Transverse colon (tissue), 4 donors: ENCODE measurements around the gene COL23A1. TPM values are rescaled to one million over a fixed set of nuclear protein-coding genes. Genes with fewer than 3 reads are reported as not detected.

Experiments
- DNase-seq: peaks from one replicate; pipeline ENCODE4 v3.0.0-alpha.2; 2019
- H3K27ac ChIP-seq, 4 donors: fragments of 200-600 bp; sonication (generic); 2 replicates each; pipeline ENCODE4 v1.5.1; 2016 to 2018; ENCODE audit warnings: inconsistent platforms in 4 of 4
- H3K27me3 ChIP-seq: fragments of 200-600 bp; sonication (generic); 2 replicates; pipeline ENCODE4 v1.5.1; 2017; ENCODE audit warnings: inconsistent platforms
- H3K36me3 ChIP-seq, 4 donors: fragments of 200-600 bp; sonication (generic); 2 replicates each; pipeline ENCODE4 v1.5.1; 2017 to 2019; ENCODE audit warnings: inconsistent platforms in 4 of 4
- H3K4me1 ChIP-seq, 4 donors: fragments of 200-600 bp; sonication (generic); 2 replicates each; pipeline ENCODE4 v1.5.1; 2017 to 2020; ENCODE audit warnings: inconsistent platforms in 4 of 4
- H3K4me3 ChIP-seq, 4 donors: fragments of 200-600 bp; sonication (generic); 1 replicate in 1 of 4; 2 replicates in 3 of 4; pipeline versions ENCODE4 v1.5.1 to v1.6.1; 2017 to 2019; ENCODE audit warnings: inconsistent platforms in 4 of 4
- H3K9me3 ChIP-seq, 2 donors: fragments of 200-600 bp; sonication (generic); 2 replicates each; pipeline ENCODE4 v1.5.1; 2017 to 2019; ENCODE audit warnings: inconsistent platforms in 2 of 2
- CTCF ChIP-seq, 5 experiments: fragments of 200-600 bp in 3 of 5; fragments of 450-650 bp in 2 of 5; sonication (generic) in 3 of 5; IDR thresholded peaks; 1 replicate in 2 of 5; 2 replicates in 3 of 5; pipeline ENCODE4 v1.5.1; 2016 to 2017; ENCODE audit warnings: antibody characterized with exemption in 5 of 5, inconsistent platforms in 3 of 5, mild to moderate bottlenecking in 2 of 5, moderate library complexity in 1 of 5
- EP300 ChIP-seq: sonication (generic); formaldehyde crosslinking; IDR thresholded peaks from one replicate; pipeline ENCODE4 v1.6.1; 2017; ENCODE audit warnings: antibody characterized with exemption, low read depth
- POLR2A ChIP-seq: fragments of 450-650 bp; IDR thresholded peaks from one replicate; pipeline ENCODE4 v1.6.1; 2016; ENCODE audit warnings: antibody characterized with exemption, mild to moderate bottlenecking, moderate library complexity
- POLR2AphosphoS5 ChIP-seq, 3 donors: sonication (generic); formaldehyde crosslinking; IDR thresholded peaks; one replicate each; pipeline ENCODE4 v1.6.1; 2016; ENCODE audit warnings: antibody characterized with exemption in 3 of 3
- WGBS, 2 donors: methylation state at CpG; one replicate each; pipeline ENCODE4 v1.1.5; 2018; ENCODE audit warnings: low coverage in 1 of 2; 5-methylcytosine and 5-hydroxymethylcytosine counted together
- in situ Hi-C, 4 donors: fragments of 200-750 bp; cut with MboI; loops; one replicate each; pipeline versions ENCODE4 v1.15.0 to v1.15.1; 2017; ENCODE audit warnings: low sequenced_read_pairs in 3 of 4, low pct_ligation_motif_present in 1 of 4, low pct_unique_long_range_greater_than_20kb in 1 of 4
- intact Hi-C: fragments of 100-400 bp; cut with DNase I; formaldehyde crosslinking; loops from one replicate; pipeline ENCODE4 v1.15.1; 2023; ENCODE audit warnings: low total_unique reads
- total RNA-seq, 4 donors: library from RNA; depleted of rRNA; stranded (reverse); fragments of >200 nt; gene quantifications; one replicate each; pipeline ENCODE4 v1.1.0, GENCODE V29; 2016

The COL23A1 gene
- total RNA-seq, 4 donors from 2014 or later = 0.14 to 2.2 (median 1.4) TPM; not detected in 1

- in situ Hi-C loops (no loop called here), intact Hi-C loops (no loop called here)
- Histone ChIP-seq H3K4me1 (no peaks in the 10 kb centered on the region), H3K27ac (no peak overlapping the region), H3K36me3 (no peaks in the 10 kb centered on the region), H3K4me3 (no peak overlapping the region), H3K27me3 (no peaks in the 10 kb centered on the region), H3K9me3 (no peaks in the 10 kb centered on the region)
- TF ChIP-seq EP300 = no peak
- TF ChIP-seq CTCF (IDR thresholded peaks at IDR 0.05) = no peak
- no peak for TF ChIP-seq POLR2A
- no peak for TF ChIP-seq POLR2AphosphoS5 (IDR thresholded peaks at IDR 0.05)
- WGBS, 2 donors = 87% methylated on average over 26 of the region's 26 CpGs; no CpG with 5 or more reads in 1 of the 2 donors
- DNase-seq = no peak
Measured at GRCh38 chr5:178536541-178537466, 53.4 kb downstream of the COL23A1 start.

- Histone ChIP-seq H3K36me3 (no peaks in the 10 kb centered on the region), H3K27ac (no peak overlapping the region), H3K9me3 (no peaks in the 10 kb centered on the region), H3K4me3 (no peak overlapping the region), H3K4me1 (no peaks in the 10 kb centered on the region), H3K27me3 (no peaks in the 10 kb centered on the region)
- in situ Hi-C loops (no loop called here), intact Hi-C loops (no loop called here)
- no peak for DNase-seq
- TF ChIP-seq POLR2AphosphoS5 (IDR thresholded peaks at IDR 0.05) = no peak
- TF ChIP-seq CTCF (IDR thresholded peaks at IDR 0.05) = no peak
- TF ChIP-seq EP300 = no peak
- TF ChIP-seq POLR2A = no peak
- 70% methylated on average over 18 of the region's 20 CpGs; no CpG with 5 or more reads in 1 of the 2 donors for WGBS, 2 donors
Measured at GRCh38 chr5:178535299-178536175, 54.7 kb downstream of the COL23A1 start.

- TF ChIP-seq POLR2A = no peak
- no peak for TF ChIP-seq CTCF (IDR thresholded peaks at IDR 0.05)
- no peak for TF ChIP-seq EP300
- no peak for TF ChIP-seq POLR2AphosphoS5 (IDR thresholded peaks at IDR 0.05)
- no peaks in the 10 kb centered on the region for H3K9me3 ChIP-seq
- in situ Hi-C loops = no loop called here
- no peak for DNase-seq
- H3K27me3 ChIP-seq = no peaks in the 10 kb centered on the region
- H3K36me3 ChIP-seq = no peaks in the 10 kb centered on the region
- 89 to 94% methylated on average over 9 to 10 of the region's 10 CpGs for WGBS, 2 donors
- intact Hi-C loops = no loop called here
- no peaks in the 10 kb centered on the region for H3K4me1 ChIP-seq
- H3K4me3 ChIP-seq = no peak overlapping the region
- no peak overlapping the region for H3K27ac ChIP-seq
Measured at GRCh38 chr5:178533136-178533535, 57.1 kb downstream of the COL23A1 start.

- H3K4me3 ChIP-seq = no peak overlapping the region
- H3K36me3 ChIP-seq = no peaks in the 10 kb centered on the region
- DNase-seq = no peak
- 57% methylated on average over 7 of the region's 7 CpGs; no CpG with 5 or more reads in 1 of the 2 donors for WGBS, 2 donors
- no peaks in the 10 kb centered on the region for H3K27me3 ChIP-seq
- TF ChIP-seq EP300 (no peak), POLR2A (no peak), CTCF (IDR thresholded peaks at IDR 0.05) (no peak), POLR2AphosphoS5 (IDR thresholded peaks at IDR 0.05) (no peak)
- intact Hi-C loops (no loop called here), in situ Hi-C loops (no loop called here)
- no peaks in the 10 kb centered on the region for H3K9me3 ChIP-seq
- H3K4me1 ChIP-seq = no peaks in the 10 kb centered on the region
- no peak overlapping the region for H3K27ac ChIP-seq
Measured at GRCh38 chr5:178532666-178533065, 57.5 kb downstream of the COL23A1 start.
